Measurements from ENCODE around the gene GPATCH8.
"Not testable (repeated sequence)": the region's sequence is repeated elsewhere in the genome, so short reads cannot be mapped to it uniquely, and the experiment has no call there.

GPATCH8 gene

DNA sequence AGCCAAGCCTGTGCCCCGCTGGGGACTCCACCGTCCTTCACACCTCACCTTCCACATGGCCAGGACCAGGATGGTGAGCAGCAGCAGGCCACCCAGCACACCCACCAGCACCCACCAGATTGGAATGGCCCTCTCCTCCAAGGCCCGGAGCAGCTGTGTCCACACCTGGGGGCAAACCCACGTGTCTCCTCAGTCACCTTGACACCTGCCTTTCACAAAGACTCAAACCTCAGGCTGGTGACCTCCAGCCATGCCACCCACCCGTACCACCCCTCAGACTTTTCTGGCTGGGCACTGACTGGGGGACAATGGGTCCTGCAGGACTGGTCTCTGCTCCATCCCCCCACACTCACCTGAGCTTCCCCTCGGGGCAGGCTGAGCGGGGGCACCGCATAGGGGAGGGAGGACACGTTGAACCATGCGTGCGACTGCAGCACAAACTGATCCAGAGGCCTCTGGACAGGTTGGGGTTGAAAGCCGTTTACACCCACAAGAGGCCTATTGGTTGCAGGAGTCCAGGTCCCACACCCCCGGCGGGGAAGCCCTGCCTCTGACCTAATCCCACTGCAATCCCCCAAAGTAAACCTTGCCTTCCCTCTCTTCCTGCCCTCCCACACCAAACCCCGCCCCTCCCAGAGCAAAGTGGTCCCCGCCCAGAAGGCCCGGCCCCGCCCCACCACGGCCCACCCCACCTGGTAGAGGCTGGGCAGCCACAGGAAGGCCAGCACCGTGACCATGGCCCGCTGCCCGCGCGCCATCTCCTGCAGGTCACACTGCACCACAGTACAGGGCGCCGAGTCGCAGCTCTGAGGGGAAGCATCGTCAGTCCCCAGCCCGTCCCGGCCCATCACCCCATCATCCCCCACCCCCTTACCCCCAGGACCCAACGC lies 128.7 kb downstream of the GPATCH8 start:
- DNase-seq, result no peak

- no peak for DNase-seq
These were observed 131.2 kb downstream of the GPATCH8 start for GRCh38 chr17:44372036-44372435.

- not testable (repeated sequence) for DNase-seq
These were observed 133.7 kb downstream of the GPATCH8 start for GRCh38 chr17:44369414-44370023.

GRCh38 chr17:44368391-44369243 lies 134.6 kb downstream of the GPATCH8 start:
- DNase-seq, result not testable (repeated sequence)

DNA sequence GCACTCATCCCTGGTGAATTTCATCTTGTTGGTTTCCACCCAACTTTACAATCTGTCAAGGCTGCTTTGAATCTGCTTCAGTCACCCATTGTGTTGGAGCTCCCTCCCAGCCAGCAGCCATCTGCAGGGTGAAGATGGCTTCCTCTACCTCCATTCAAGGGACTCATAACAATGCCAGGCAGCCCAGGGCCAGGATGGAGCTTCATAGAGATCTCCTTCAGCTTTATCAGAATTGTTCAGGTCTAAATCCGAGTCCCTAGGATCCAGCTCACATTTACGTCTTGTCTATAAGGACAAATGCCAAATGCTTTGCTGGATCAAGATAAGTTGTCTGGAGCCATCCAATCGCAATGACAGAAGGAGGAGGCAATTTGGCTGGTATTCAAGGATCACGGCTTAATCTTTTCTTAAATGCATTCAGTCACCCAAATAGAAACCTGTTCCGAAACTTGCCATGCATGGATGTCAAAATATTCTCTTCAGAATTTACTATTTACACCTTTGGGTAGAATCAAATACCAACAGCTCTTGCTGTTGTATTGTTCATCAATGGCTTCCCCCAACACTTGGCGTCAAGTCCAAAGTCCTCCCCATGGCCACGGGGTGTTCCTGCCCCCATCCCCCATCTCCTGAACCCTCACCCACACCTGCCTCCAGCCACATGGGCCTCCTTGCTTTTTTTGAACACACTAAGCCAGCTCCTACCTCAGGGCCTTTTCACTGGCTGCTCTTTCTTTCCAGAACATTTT lies 135.8 kb downstream of the GPATCH8 start:
- no peak for DNase-seq

- not testable (repeated sequence) for DNase-seq
These were observed 138.2 kb downstream of the GPATCH8 start for GRCh38 chr17:44365051-44365450.

GRCh38 chr17:44363613-44364159 lies 139.5 kb downstream of the GPATCH8 start, which contains the start of gene FAM171A2:
Gene FAM171A2 (minus strand): TSS chr17:44363853. CDS start chr17:44363714, 139 bp downstream.
- peak; percentile 70 to 92 (median 84) for DNase-seq

- peak in 2 of 4 experiments; percentile 34 to 54 for DNase-seq
These were observed 140.1 kb downstream of the GPATCH8 start for GRCh38 chr17:44362949-44363612.

GRCh38 chr17:44362459-44362948 lies 140.7 kb downstream of the GPATCH8 start:
- no peak for DNase-seq

DNA sequence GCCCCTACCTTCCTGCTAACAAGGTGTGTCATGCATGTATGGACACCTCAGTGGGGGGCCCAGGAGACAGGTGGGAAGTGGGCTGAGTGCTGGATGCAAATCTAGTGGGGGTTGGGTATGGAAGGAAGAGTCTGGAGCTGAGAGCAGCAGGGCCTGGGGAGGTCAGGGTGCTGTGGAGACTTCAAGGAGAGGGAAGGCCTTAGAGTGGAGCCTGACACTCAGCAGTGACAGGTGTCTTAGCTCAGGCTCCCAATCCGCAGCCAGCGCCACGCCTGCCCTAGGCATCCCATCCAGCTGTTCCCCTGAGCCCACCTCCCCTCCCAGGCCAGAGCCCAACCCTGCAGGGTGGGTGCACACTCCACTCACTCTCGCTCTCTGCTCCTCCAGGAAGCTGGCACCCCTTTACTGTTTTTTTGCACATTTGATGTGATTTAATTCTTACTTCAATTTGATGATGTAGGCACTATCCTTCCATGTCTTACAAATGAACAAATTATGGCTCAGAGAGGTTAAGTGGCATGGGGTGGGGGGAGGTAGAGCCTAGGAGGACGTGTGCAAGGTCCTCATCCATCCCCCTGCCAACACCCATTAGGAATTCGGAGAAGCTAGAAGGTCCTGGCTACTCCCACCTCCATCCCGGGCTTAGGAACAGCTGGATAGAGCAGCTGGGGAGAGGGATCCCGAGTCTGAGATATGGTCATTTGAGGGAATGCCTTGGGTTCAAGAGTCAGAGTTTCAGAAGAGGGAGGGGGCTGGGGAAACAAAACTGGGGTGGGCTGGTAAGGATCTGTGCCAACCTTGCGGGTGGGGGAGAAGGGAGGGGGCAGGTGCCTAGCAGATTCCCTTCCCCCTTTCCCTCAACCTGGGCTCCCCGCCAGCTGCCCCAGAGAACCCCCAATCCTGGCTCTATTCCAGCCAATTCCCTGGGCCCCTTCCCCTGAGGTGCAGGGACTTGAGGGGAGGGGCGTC lies 141.6 kb downstream of the GPATCH8 start:
- no peak for DNase-seq

GRCh38 chr17:44360826-44361225 lies 142.4 kb downstream of the GPATCH8 start:
- no peak for DNase-seq

DNA sequence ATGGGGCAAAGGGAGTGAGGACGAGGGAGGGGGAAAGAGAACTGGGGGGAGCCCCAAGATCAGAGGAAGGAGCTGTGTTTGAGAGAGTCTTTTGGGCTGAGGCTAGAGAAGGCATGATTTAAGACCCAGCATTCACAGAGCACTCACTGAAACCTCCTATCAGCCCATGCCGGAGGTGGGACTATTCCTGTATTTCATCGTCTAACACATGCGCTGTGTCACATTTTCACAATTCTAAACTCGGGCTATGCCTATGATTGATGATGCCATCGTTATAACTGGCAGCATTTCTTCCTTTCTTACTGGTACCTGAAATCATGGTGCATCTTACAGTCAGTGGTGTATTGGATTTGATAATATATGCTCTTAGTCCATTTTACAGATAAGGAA lies 143.1 kb downstream of the GPATCH8 start:
- no peak for DNase-seq

DNA sequence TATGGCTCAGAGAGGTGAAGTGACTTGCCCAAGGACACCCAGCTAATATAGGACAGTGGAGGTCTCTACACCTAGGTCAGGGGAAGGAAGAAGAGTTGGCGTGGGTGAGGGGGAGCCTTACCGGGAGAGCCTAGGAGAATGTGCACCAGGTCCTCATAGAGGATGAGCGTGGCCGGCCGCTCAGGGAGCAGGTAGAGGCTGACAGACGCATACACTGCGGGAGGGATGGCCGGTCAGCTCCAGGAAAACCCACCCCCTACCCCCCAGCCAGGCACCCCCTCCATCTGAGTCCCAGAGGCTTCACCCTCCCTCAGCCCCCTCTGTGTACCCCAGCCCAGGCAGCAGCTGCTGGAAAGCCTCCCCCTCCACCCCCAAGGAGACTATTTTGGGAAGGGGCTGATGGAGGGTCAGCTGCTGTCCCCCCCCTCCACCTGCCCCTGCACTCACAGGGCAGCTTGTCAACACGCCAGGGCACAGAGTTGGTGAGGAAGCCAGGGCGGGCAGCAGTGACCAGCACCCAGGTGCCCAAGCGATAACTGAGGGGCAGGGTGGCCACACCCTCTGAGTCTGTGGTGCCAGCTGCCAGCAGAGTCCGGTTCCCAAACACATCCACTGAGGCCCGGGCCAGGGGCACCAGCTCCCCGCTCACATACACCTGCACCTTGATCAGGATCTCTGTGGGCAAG lies 143.6 kb downstream of the GPATCH8 start:
- no peak for DNase-seq

DNA sequence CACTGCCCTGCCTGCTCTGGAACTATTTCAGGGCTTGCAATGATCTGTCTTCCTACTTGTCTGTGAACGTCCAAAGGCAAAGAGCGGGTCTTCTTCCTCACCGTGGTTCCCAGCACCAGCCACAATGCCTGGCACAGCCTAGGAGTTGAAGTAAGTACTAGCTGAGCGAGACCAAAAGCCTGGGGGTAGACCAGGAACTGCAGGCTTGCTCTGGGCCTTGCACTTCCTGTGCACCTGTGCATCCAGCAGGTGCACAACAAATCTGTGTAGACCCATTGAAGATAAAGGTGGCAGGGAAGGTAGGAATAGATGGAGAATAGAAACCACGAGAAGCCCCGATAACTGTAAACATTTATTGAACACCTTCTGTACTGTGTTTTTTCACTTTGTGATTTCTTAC lies 144.2 kb downstream of the GPATCH8 start:
- DNase-seq, result no peak

- no peak for DNase-seq
These were observed 145.1 kb downstream of the GPATCH8 start for GRCh38 chr17:44358066-44358465.

- DNase-seq, result no peak
These were observed 147.0 kb downstream of the GPATCH8 start for GRCh38 chr17:44356241-44356640.

GRCh38 chr17:44355642-44356099 lies 147.5 kb downstream of the GPATCH8 start:
- no peak for DNase-seq

DNA sequence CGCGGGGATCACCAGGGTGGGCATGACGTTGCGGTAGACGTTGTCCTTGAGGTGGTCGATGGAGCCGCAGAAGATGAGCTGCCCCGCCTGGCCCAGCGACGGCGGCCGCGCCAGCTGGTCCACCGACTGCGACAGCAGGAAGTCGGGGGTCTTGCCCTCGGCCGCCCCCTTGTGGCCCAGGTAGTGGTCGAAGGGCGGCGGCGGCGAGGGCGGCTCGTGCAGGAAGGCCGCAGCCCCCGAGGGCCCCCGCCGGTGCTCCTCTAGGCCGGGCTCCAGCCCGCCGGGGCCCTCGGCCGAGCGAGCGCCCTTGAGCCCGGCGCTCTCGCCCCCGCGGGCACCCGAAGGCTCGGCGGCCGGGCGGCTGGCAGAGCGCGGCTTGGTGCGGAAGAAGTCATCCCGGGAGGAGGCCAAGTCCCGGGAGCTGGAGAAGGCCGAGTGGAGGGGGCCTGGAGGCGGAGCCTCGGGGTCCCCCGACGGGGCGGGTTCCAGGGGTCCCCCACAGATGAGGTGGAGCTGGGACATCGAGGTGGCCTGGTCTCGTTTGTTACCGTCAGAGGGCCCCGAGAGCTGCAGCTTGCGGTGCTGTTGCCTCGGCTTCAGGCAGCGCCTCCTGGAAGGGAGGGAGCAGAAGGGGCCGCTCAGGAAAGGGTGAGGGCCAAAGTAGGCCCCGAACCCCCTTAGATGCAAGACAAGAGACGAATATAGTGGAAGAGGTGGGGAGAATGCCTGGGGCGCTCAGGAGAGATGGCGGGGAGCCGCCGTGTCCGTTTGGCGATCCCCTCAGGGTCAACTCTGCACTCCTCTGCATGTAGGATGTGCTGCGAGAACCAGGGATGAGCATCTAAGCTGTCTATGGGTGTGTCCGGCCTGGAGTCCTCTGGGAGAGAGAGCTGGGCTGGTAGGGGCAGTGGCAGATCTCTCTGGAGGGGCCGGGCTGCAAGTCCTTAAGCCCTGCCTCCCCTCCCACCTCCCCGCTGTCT lies 148.3 kb downstream of the GPATCH8 start:
- peak; percentile 34 to 62 (median 48) for DNase-seq
